Right lobe of liver (tissue), 6 donors: Measurements from ENCODE around the gene PLXNB3. TPM values are rescaled to one million over a fixed set of nuclear protein-coding genes. Genes with fewer than 3 reads are reported as not detected.

Experiments
- ATAC-seq, 4 donors: fragments of 200-7000 bp; cut with Tn5 transposase; one replicate each; pipeline ENCODE4 v1.9.1; 2020; ENCODE audit warnings: mild to moderate bottlenecking in 4 of 4, moderate library complexity in 4 of 4
- DNase-seq, 3 donors: peaks; one replicate each; pipeline ENCODE4 v3.0.0-alpha.2; 2020
- H3K27ac ChIP-seq, 3 donors: fragments of 200-600 bp; one replicate each; pipeline ENCODE4 v1.8.0; 2022
- H3K27me3 ChIP-seq, 2 donors: fragments of 200-600 bp; one replicate each; pipeline ENCODE4 v1.8.0; 2022
- H3K36me3 ChIP-seq, 4 donors: fragments of 200-600 bp; sonication (generic) in 1 of 4; one replicate each; pipeline versions ENCODE4 v1.5.1 to v1.8.0; 2017 to 2022; ENCODE audit warnings: control low read depth in 1 of 4
- H3K4me1 ChIP-seq, 4 donors: fragments of 200-600 bp; sonication (generic) in 1 of 4; one replicate each; pipeline versions ENCODE4 v1.5.1 to v1.8.0; 2017 to 2022; ENCODE audit warnings: control low read depth in 1 of 4
- H3K4me3 ChIP-seq, 3 donors: fragments of 200-600 bp; one replicate each; pipeline ENCODE4 v1.8.0; 2022
- H3K9me3 ChIP-seq, 4 donors: fragments of 200-600 bp; sonication (generic) in 1 of 4; one replicate each; pipeline versions ENCODE4 v1.5.1 to v1.8.0; 2017 to 2022; ENCODE audit warnings: control low read depth in 1 of 4
- CTCF ChIP-seq, 4 donors: fragments of 200-600 bp in 3 of 4; fragments of 450-650 bp in 1 of 4; IDR thresholded peaks; one replicate each; pipeline versions ENCODE4 v1.5.1 to v1.8.0; 2016 to 2022; ENCODE audit warnings: antibody characterized with exemption in 4 of 4, mild to moderate bottlenecking in 2 of 4
- POLR2A ChIP-seq: fragments of 450-650 bp; IDR thresholded peaks from one replicate; pipeline ENCODE4 v1.6.1; 2017; ENCODE audit warnings: antibody characterized with exemption, mild to moderate bottlenecking
- WGBS: methylation state at CpG from one replicate; pipeline ENCODE4 v1.1.6; 2018; ENCODE audit warnings: low coverage, low lambda C conversion rate; ENCODE audit not compliant: insufficient coverage; ENCODE audit errors: missing lambda C conversion rate; 5-methylcytosine and 5-hydroxymethylcytosine counted together
- intact Hi-C, 2 donors: fragments of 100-400 bp; cut with DNase I; formaldehyde crosslinking; loops; one replicate each; pipeline versions ENCODE4 v1.11.2 to v1.14.1; 2022
- total RNA-seq, 6 experiments: library from RNA; depleted of rRNA in 2 of 6; stranded (reverse); fragments of >200 nt in 2 of 6; fragmentation: NEBNext Ultra II Directional in 3 of 6; extraction: Animal tissue kit (Norgen Biotek cat#: 25700) in 3 of 6; gene quantifications; one replicate each; pipeline versions ENCODE4 v1.1.0 to v1.2.4, GENCODE V29; 2016 to 2023
- donor health status: DM: no; HTN: yes; CAD: no.
- donor health status: DM: no; HTN: no; CAD: no.
- donor health status: DM: no; HTN: no; CAD: no.
- donor health status: DM: no; HTN: yes; CAD: no.
- donor health status: DM: no; HTN: yes; CAD: no.

PLXNB3 gene
- total RNA-seq, 6 experiments from 2014 or later, result 0.55 to 1.7 (median 0.94) TPM

- ATAC-seq (peak in 1 of 4 donors; percentile 22), DNase-seq (no peak)
- 68% methylated on average over 4 of the region's 14 CpGs for WGBS
- no peak overlapping the region for H3K4me3 ChIP-seq
- H3K36me3 ChIP-seq, result peaks cover 0 to 7% (median 0%) of the 10 kb centered on the region in 4 donors
- H3K27ac ChIP-seq, result no peak overlapping the region
- intact Hi-C loops, result no loop called here
- no peaks in the 10 kb centered on the region for H3K27me3 ChIP-seq
- no peak for TF ChIP-seq POLR2A
- TF ChIP-seq CTCF (IDR thresholded peaks at IDR 0.05), result no peak
- no peaks in the 10 kb centered on the region for H3K9me3 ChIP-seq
- no peaks in the 10 kb centered on the region for H3K4me1 ChIP-seq
Measured at GRCh38 chrX:153732401-153732800, 31.6 kb upstream of the PLXNB3 start.

GRCh38 chrX:153733651-153734240 is 30.3 kb upstream of the PLXNB3 start:
- TF ChIP-seq POLR2A (no peak), CTCF (IDR thresholded peaks at IDR 0.05) (no peak)
- Histone ChIP-seq H3K4me3 (no peak overlapping the region), H3K36me3 (peaks cover 0 to 7% (median 0%) of the 10 kb centered on the region in 4 donors), H3K27me3 (no peaks in the 10 kb centered on the region), H3K9me3 (no peaks in the 10 kb centered on the region), H3K4me1 (no peaks in the 10 kb centered on the region), H3K27ac (no peak overlapping the region)
- intact Hi-C loops, result no loop called here
- DNase-seq (no peak), ATAC-seq (no peak)
- WGBS, result 57% methylated on average over 2 of the region's 15 CpGs

GRCh38 chrX:153734871-153735270 is 29.2 kb upstream of the PLXNB3 start:
- H3K27me3 ChIP-seq, result no peaks in the 10 kb centered on the region
- H3K4me1 ChIP-seq, result no peaks in the 10 kb centered on the region
- ATAC-seq, result no peak
- TF ChIP-seq CTCF (IDR thresholded peaks at IDR 0.05) (no peak), POLR2A (no peak)
- 72% methylated on average over 2 of the region's 2 CpGs for WGBS
- no peak for DNase-seq
- intact Hi-C loops, result no loop called here
- H3K27ac ChIP-seq, result no peak overlapping the region
- no peaks in the 10 kb centered on the region for H3K9me3 ChIP-seq
- H3K4me3 ChIP-seq, result no peak overlapping the region
- peaks cover 0 to 7% (median 0%) of the 10 kb centered on the region in 4 donors for H3K36me3 ChIP-seq

- no peak for TF ChIP-seq CTCF (IDR thresholded peaks at IDR 0.05)
- no peak for TF ChIP-seq POLR2A
- DNase-seq, result no peak
- no peak for ATAC-seq
- Histone ChIP-seq H3K4me1 (no peaks in the 10 kb centered on the region), H3K27ac (no peak overlapping the region), H3K27me3 (no peaks in the 10 kb centered on the region), H3K9me3 (no peaks in the 10 kb centered on the region), H3K36me3 (peaks cover 0 to 7% (median 0%) of the 10 kb centered on the region in 4 donors), H3K4me3 (no peak overlapping the region)
- WGBS, result 78% methylated on average over 8 of the region's 9 CpGs
- intact Hi-C loops, result no loop called here
Measured at GRCh38 chrX:153735274-153735673, 28.8 kb upstream of the PLXNB3 start.
